ENCODE measurements around the gene LRRTM3. TPM values are rescaled to one million over a fixed set of nuclear protein-coding genes. Genes with fewer than 3 reads are reported as not detected.

LRRTM3 gene
- total RNA-seq, 3 donors from 2014 or later, result not detected

DNA sequence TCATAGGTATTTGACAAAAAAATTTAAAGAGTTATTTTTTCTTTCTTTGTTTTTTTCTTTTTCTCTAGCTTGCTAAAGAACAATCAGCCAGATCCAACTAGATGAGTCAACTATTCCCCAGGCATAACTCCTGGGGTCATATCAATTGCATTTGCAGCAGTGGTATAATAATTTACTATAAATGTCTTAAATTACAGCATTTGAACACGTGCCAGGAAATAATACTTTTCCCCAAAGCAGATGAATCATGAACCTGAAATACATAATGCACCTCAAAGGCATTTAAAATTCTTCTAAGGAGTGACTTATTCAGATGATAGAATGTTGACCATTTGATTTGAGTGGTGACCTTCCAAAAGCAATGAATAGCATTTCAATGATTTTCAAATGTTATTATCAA lies 190.1 kb downstream of the LRRTM3 start:
- intact Hi-C loops (cut with DNase I; ENCODE audit: low total_unique reads), result no loop called here
- H3K4me3 ChIP-seq, result no peak overlapping the region
- no peaks in the 10 kb centered on the region for H3K9me3 ChIP-seq
- DNase-seq (ENCODE audit: low spot score in 2 of 2), result no peak
- H3K27me3 ChIP-seq, result no peaks in the 10 kb centered on the region
- TF ChIP-seq POLR2A (IDR thresholded peaks at IDR 0.05), result no peak
- no peak for TF ChIP-seq CTCF (IDR thresholded peaks at IDR 0.05)
- TF ChIP-seq POLR2AphosphoS5 (IDR thresholded peaks at IDR 0.05), result no peak
- no peaks in the 10 kb centered on the region for H3K36me3 ChIP-seq
- H3K27ac ChIP-seq, result no peak overlapping the region
- no peaks in the 10 kb centered on the region for H3K4me1 ChIP-seq

DNA sequence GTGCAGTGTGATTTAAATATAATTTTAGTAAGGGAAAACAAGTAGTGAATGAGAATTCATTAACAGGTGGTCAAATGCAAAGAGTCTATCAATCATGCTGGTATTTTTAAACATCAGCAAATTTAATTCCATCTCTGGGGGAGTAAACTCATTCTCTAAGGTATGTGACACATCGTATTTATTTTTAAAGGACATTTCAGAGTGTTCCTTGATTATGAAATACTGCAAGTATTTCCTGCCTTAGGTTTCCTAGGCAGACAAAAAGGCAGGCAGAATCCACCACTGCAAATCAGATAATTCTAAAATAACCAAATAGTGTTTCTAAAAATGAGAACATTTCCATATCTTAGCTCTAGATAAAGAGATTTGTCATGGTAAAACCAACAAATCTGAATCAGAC lies 193.8 kb downstream of the LRRTM3 start:
- DNase-seq (ENCODE audit: low spot score in 2 of 2), result no peak
- TF ChIP-seq CTCF (IDR thresholded peaks at IDR 0.05) (no peak), POLR2AphosphoS5 (IDR thresholded peaks at IDR 0.05) (no peak), POLR2A (IDR thresholded peaks at IDR 0.05) (no peak)
- H3K36me3 ChIP-seq, result no peaks in the 10 kb centered on the region
- H3K9me3 ChIP-seq, result no peaks in the 10 kb centered on the region
- H3K27ac ChIP-seq, result no peak overlapping the region
- H3K27me3 ChIP-seq, result no peaks in the 10 kb centered on the region
- H3K4me3 ChIP-seq, result no peak overlapping the region
- intact Hi-C loops (cut with DNase I; ENCODE audit: low total_unique reads), result no loop called here
- H3K4me1 ChIP-seq, result no peaks in the 10 kb centered on the region

- H3K4me1 ChIP-seq, result no peaks in the 10 kb centered on the region
- intact Hi-C loops (cut with DNase I; ENCODE audit: low total_unique reads), result no loop called here
- TF ChIP-seq CTCF (IDR thresholded peaks at IDR 0.05) (no peak), POLR2A (IDR thresholded peaks at IDR 0.05) (no peak), POLR2AphosphoS5 (IDR thresholded peaks at IDR 0.05) (no peak)
These were observed 201.6 kb downstream of the LRRTM3 start for GRCh38 chr10:67127441-67127840.

DNA sequence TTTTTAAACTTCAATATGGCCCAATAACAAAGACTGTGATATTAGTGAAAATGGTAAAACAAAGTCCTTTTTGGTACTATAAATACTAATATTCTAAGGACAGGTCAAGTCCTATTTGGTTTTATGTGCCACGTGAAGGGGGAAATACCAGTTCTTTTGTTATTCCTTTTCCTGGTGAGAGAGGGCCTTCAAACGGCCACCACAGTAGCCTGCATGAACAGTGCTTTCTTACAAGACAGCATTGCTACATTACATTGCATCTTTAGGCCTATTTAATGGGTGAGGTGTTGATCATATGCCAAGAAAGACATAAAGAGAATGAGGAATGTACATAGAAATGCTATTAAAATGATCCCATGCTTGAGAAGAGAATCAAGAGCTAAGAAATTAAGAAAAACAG lies 214.8 kb downstream of the LRRTM3 start:
- Histone ChIP-seq H3K4me3 (no peak overlapping the region), H3K27me3 (no peaks in the 10 kb centered on the region), H3K27ac (no peak overlapping the region), H3K4me1 (no peaks in the 10 kb centered on the region), H3K9me3 (no peaks in the 10 kb centered on the region), H3K36me3 (no peaks in the 10 kb centered on the region)
- intact Hi-C loops (cut with DNase I; ENCODE audit: low total_unique reads), result no loop called here
- TF ChIP-seq POLR2AphosphoS5 (IDR thresholded peaks at IDR 0.05) (no peak), POLR2A (IDR thresholded peaks at IDR 0.05) (no peak), CTCF (IDR thresholded peaks at IDR 0.05) (no peak)
- no peak for DNase-seq (ENCODE audit: low spot score in 2 of 2)

More at GRCh38 chr10:67127441-67127840, 201.6 kb downstream of the LRRTM3 start:
- H3K4me3 ChIP-seq, result no peak overlapping the region
- H3K27me3 ChIP-seq, result no peaks in the 10 kb centered on the region
- H3K27ac ChIP-seq, result no peak overlapping the region
- no peaks in the 10 kb centered on the region for H3K36me3 ChIP-seq
- H3K9me3 ChIP-seq, result no peaks in the 10 kb centered on the region
- no peak for DNase-seq (ENCODE audit: low spot score in 2 of 2)

- DNase-seq (ENCODE audit: low spot score in 2 of 2), result no peak
- no peaks in the 10 kb centered on the region for H3K27me3 ChIP-seq
- H3K9me3 ChIP-seq, result no peaks in the 10 kb centered on the region
- no peaks in the 10 kb centered on the region for H3K4me1 ChIP-seq
- H3K36me3 ChIP-seq, result no peaks in the 10 kb centered on the region
- H3K4me3 ChIP-seq, result no peak overlapping the region
- H3K27ac ChIP-seq, result no peak overlapping the region
- intact Hi-C loops (cut with DNase I; ENCODE audit: low total_unique reads), result no loop called here
- TF ChIP-seq POLR2AphosphoS5 (IDR thresholded peaks at IDR 0.05) (no peak), CTCF (IDR thresholded peaks at IDR 0.05) (no peak), POLR2A (IDR thresholded peaks at IDR 0.05) (no peak)
These were observed 215.5 kb downstream of the LRRTM3 start for GRCh38 chr10:67141300-67141699.
